ENCODE results near the gene NEURL3.
A peak's percentile ranks its signal among the peaks of the same experiment; 100 is the strongest.
"Not testable (repeated sequence)": the region's sequence is repeated elsewhere in the genome, so short reads cannot be mapped to it uniquely, and the experiment has no call there.

Gene NEURL3

DNA sequence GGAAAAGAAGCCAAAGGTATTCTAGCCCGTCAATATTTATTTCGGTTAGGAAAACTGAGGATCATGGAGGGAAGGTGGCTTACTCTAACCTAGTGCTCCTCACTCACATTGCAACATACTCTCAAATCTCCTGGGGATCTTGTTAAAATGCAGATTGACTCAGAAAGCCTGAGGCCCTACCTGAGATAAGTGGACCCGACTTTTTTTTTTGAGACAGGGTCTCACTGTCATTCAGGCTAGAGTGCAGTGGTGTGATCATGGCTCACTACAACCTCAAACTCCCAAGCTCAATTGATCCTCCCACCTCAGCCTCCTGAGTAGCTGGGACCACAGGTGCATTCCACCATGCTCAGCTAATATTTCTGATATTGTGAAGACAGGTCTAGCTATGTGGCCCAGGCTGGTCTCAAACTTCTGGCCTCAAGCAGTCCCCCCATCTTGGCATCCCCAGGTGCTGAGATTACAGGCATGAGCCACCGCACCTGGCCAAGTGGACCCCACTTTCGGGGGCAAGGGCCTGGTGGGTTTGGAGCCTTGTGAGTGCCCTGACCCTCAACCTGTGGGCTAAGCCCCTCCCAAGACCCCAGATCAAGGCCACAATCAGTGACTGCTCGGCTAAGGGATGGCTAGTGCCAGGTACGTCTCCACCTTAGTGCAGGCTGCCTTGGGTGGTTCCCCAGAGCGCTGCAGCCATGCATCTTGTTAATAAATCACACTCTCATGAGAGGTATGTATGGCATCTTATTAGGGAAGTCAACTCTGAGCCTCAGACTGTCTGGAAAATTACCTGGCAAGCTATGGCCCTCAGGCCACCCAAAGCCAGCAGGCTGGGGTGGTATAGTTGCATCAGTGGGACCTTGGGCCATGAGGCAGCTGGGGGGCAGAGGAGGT, 1.1 kb upstream of the NEURL3 start:
- no peak for DNase-seq (ENCODE audit: low spot score)

DNA sequence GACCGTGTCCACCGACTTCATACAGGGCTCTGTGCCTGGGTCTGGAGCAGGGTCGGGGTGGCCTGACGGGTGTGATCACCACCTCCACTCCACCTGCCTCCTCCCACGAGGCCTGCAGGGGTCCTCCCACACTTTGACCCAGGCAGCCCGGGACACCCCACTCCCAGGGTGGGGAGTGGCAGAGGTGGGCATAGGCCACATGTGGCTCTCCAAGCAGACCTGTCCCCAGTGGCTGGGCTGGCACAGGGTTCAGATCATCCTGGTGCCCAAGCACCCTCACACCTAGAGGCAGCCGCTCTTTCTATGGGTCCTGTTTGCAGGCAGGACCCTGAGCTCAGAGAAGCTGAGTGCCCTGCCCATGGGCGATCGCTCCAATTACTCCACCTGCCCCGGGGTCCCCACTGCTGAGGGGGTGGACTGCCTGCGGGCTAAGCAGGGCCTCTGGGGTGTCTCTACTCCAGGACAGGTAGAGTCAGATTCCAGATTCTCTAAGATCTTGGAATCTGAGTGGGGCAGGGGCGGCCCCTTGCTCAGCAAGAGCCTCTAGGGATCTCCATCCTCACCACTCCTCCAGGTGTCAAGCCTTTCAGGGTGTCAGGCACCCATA, 1.4 kb downstream of the NEURL3 start:
- no peak for DNase-seq (ENCODE audit: low spot score)

DNA sequence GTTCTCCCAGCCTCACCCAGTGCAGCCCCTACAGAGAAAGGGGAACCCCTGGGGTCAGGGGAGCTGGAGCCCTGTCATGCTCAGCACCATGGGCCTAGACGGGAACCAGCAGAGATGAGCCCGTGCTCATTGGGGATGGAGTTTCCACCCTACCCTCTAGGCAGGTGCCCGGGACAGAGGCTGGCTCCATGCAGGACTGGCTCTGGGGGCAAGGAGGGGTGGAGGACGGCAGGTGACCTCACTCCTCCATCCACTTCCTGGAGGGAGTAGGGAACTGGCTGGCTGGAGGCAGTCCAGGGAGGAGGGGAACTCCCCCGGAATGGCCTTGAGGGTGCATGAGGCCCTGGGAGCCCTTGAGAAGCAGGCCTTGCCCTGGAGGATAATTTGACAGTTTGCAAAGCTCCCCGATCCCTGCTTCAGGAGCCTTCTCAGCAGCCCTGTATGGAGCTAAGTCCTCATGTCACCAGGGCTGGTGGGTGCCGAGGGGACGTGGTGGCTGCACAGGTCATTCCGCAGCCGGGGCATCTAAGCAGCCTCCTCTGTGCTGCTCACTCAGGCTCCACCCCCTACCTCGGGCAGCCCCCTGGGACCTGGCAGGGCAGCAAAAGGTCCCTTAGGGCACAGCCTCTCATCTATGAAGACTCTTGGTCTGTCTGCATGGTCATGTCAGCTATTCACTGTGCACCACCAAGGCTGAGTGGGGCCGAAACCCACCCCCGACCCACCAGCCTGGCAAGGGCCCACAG, 2.1 kb downstream of the NEURL3 start:
- DNase-seq (ENCODE audit: low spot score) = no peak

DNA sequence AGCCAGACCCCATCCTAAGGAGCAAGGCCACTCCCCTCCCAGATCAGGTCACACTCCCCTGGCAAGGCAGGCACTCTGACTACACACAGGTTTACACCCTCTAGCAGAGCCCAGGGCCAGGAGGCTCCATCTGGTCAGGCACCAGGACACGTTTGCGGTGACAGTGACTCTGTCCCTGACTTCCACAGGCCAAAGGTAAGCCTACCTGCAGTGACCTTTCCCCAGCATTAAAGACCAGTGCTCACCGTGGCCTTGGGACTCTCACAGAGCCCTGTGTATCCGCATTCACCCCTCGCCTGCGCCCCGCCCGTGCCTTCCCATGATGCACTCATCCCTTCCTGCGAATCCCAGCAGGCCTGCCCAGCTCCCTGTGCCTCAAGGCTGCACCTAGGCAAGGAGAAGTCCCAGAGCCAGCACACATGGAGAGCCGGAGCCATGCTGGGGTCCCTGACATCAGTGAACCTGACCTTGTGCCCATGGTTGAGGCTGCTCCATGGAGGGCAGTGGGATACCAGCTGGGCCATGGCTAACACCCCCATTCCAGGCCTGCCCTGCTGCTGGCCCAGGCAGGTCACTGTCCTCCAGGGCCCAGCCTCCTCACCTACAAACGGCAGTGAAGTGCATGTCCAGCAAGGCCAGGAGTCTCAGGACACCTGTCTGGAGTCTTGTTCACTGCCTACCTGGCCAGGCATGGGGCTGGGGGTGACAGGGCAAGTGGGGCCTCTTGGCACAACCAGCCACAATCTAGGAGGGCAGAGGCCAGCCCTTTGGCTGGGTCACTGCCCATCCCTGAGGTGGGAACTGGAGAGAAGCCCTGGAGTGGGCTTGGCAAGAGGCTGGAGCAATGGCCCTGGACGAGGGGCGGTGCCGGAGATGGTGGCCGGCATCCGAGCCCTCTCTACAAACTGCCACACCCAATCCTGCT, 3.0 kb downstream of the NEURL3 start:
- DNase-seq (ENCODE audit: low spot score) = no peak

DNA sequence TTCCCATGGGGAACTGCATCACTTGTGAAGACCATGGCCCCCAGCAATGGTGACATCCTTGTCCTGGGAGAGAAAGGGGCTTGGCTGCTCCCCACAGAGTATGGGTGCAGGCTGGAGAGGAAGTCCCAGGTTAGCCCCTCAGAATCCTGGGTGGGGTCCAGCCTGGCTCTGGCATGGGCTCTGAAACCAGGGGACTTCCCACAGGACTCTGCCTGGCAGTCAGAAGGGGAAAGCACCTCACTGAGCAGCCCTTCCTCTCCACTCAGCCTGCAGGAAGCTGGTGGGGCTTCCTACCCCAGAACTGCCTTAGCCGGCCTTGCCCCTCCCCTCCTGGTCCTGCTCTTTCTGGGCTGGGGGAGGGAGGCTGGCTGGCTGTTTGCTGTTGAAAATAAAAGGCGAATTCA, 3.7 kb downstream of the NEURL3 start:
- no peak for DNase-seq (ENCODE audit: low spot score)

DNA sequence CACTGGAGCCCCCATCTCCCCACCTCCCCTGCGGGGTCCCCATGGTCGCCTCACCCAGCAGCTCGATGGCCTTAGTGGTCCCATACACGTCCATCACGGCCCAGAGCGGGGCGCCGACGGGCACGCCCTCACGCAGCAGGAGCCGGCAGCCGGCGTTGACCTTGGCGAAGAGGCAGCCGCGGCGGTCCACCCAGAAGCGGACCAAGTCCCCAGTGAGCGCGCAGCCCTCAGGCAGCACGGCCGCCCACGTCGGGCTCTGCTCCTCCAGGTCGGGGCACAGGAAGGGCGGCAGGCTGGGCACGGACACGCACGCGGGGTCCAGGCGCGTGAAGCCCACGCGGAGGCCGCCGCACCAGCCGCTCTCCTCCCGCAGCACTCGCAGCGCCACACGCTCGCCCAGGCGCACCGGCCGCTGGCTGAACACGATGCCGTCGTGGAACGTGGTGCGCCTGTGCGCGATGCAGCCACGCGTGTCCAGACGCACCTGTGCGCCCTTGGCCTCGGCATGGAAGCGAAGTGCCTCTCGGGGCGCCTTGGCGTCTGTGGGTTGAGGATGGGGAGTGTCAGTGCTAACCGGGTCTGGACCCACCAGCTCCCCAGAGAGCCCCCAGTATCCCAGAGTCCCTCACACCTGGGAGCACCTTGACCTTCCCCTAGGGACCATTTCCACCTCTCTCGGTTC, 4.6 kb downstream of the NEURL3 start:
- DNase-seq (ENCODE audit: low spot score) = no peak

DNA sequence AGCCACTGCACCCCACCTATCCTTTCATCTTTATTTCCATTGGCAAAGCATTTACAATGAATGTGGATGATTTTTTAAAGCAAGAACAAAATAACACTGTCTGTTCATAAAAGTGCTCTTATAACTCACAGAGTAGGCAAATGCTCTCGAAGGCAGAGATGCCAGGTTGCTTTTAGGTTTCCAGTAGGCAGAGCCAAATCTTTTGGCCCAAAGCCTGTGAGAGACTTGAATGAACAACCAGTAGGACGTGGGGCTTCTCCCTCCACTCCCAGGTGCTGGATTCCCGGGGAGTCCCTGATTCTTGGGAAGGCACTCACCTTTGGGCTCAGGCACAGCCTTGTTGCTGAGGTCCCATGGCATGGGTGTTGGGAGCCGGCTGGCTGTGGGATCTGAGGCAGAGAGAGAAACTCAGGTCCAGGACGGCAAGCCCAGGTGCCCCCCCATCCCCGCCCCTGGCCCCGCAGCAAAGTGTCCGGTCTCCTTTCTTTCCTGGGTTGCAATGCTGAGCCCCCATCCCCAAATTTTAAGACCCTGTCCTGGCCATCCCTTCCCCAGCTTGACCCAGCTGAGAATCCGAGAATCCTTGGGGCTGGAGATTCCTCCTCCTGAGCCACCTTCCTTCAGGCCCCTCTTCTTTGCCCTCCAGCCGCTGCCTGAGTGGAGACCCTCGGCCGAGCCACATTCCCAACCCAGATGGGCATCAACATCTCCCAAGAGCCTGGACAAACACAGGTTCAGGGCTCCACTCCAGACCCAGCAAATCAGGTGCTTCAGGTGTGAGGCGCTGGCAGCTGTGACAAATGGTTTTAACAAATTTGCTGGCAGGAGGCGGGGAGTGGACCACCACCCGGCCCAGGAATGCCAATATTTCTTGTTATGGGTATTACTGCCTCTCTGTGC, 5.8 kb downstream of the NEURL3 start:
- no peak for DNase-seq (ENCODE audit: low spot score)

DNA sequence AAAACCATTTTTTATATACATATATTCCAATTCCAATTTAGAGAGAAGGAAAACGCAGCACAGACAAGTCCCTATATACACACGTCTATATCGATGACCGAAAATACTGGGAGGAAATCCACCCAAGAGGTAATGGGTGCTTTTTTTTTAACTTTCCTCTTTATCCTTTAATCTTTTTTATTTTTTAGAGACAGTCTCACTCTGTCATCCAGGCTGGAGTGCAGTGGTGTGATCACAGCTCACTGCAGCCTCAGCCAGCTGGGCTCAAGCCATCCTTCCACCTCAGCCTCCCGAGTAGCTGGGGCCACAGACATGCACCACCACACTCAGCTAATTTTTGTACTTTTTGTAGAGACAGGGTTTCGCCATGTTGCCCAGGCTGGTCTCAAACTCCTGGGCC, 6.5 kb downstream of the NEURL3 start:
- DNase-seq (ENCODE audit: low spot score) = not testable (repeated sequence)

DNA sequence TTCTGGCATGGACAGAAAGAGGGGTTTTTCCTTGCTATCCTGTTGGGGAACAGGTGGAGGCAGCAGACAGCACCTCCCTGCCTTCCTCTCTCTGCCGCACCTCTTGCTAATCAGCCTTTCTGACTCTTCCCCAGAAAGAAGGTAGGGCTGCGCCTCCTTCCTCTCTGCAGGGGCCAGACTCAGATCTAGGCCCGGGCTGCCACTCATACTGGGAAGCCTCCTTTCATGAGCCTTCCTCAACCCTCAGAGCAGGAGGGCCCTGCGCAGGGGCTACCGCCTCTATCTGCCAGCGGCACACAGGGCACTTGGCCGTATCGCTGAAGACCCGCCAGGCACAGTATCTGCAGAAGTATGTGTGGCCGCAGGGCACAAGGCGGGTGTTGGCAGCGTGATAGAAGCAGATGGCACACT, 7.1 kb downstream of the NEURL3 start:
- no peak for DNase-seq (ENCODE audit: low spot score)

DNA sequence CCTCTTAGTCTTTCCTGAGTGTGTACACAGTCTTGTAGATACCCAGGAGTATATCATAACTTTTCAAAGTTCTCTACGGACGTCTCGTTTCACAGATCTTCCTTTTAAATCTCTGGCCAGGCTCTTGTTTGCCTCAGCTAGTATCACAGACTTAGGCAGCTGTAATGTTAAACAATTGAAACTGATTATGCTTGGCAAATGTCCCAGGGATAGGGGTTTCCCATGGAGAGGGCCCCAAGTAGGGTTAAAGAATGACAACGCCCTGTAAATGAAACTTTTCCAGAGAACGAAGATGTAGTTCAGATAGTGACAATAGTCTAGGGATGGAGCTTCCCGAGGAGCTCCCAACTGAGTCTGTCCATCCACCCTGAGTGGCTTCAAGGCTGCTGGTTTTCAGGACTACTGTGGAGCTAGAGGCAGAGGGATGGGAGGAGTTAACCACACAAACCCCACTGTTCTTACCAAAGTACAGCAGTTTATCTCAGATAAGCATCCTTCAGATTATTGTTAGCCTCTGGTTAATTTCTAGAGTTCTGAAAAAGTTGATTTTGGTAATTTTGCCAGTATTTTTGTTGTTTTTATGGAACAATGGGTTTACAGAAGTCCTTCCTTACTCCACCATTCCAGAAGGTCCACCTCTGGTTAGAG, 9.1 kb downstream of the NEURL3 start:
- no peak for DNase-seq (ENCODE audit: low spot score)

DNA sequence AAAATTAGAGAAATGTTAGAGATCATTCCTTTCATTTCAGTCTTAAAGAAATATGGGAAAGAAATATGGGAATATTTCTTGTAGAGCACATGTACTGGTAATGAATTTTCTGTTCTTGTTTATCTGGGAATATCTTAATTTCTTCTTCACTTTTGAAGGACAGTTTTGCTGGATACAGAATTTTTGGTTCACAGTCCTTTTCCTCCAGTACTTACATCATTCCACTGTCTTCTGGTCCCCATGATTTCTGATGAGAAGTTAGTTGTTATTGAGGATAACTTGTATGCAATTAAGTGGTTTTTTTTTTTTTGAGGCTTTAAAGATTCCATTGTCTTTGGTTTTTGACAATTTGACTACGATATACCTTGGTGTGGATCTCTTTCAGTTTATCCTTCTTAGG, 11.0 kb downstream of the NEURL3 start:
- DNase-seq (ENCODE audit: low spot score) = no peak

DNA sequence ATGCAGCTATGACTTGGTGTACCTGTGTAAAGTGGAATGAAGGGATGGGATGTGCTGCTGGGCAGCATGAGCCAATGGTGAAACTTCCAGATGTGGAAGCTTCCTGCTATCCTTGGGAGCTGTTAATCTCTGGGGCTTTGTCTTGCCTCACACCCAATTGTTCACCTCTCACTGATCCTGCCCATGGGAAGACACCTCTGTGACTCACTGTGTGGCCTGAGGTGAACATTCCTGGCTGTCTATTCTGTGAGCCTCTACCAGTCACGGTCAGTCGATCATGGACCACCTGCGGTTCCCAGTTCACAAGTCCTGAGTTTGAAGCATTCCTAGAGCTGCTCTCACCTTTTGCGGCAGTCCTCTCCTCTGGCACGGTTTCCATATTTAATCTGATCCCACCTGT, 12.1 kb downstream of the NEURL3 start:
- DNase-seq (ENCODE audit: low spot score) = no peak

DNA sequence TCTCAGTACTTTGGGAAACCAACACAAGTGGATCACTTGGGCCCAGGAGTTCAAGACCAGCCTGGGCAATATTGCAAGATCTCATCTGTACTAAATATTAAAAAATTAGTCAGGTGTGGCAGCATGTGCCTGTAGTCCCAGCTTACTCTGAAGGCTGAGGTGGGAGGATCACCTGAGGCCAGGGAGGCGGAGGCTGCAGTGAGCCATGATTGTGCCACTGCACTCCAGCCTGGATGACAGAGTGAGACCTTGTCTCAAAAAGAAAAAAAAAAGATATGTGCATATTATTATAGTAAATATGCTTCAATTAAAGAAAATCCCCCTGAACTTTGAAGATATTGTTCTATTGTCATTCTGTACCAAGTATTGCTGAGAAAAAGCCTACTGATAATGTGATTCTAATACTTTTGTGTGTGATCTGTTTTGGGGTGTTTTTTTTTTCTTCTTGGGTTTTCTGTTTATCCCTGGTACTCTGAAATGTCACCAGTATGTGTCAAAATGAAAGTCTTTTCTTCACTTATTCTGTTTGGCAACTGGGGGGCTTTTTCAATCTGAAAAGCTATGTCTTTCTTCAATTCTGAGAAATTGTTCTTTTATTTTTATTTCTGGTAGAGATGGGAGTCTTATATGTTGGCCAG, 13.2 kb downstream of the NEURL3 start:
- no peak for DNase-seq (ENCODE audit: low spot score)

DNA sequence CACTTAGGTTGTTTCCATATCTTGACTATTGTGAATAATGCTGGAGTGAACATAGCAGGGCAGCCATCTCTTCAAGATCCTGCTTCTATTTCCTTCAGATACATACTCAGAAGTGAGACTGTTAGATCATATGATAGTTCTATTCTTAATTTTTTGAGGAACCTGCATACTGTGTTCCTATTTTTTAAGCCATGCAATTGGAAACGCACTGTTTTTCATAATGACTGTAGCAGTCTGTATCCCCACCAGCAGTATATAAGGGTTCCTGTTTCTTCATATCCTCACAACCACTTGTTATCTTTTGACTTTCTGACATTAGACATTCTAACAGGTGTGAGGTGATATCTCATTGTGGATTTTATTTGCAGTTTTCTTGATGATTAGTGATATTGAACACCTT, 15.5 kb downstream of the NEURL3 start:
- DNase-seq (ENCODE audit: low spot score) = no peak

DNA sequence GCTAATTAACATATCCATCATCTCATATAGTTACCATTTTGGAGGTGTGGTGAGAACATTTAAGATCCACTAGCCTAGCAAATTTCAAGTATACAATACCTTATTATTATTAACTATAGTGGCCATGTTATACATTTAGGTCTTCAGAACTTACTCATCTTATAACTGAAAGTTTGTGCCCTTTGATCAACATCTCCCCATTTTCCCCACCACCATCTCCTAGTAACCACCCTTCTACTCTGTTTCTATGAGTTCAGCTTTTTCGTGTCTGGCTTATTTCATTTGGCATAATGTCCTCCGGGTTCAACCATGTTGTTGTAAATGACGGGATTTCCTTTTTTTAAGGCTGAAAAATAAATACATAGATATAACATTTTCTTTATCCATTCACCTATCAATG, 15.9 kb downstream of the NEURL3 start:
- DNase-seq (ENCODE audit: low spot score) = no peak

DNA sequence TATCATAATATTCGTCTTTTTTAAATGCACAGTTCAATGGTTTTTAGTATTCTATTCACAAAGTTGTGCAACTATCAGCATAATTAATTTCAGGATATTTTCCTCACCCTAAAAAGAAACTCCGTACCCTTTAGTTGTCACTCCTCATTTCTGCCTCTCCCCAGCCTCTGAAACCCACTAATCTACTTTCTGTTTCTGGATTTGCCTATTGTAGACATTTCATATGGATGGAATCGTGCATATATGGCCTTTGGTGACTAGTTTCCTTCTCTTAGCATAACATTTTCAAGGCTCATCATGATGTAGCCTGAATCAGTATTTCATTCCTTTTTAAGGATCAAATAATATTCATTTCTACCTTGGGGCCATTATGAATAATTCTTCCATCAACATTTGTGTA, 18.5 kb downstream of the NEURL3 start:
- no peak for DNase-seq (ENCODE audit: low spot score)

DNA sequence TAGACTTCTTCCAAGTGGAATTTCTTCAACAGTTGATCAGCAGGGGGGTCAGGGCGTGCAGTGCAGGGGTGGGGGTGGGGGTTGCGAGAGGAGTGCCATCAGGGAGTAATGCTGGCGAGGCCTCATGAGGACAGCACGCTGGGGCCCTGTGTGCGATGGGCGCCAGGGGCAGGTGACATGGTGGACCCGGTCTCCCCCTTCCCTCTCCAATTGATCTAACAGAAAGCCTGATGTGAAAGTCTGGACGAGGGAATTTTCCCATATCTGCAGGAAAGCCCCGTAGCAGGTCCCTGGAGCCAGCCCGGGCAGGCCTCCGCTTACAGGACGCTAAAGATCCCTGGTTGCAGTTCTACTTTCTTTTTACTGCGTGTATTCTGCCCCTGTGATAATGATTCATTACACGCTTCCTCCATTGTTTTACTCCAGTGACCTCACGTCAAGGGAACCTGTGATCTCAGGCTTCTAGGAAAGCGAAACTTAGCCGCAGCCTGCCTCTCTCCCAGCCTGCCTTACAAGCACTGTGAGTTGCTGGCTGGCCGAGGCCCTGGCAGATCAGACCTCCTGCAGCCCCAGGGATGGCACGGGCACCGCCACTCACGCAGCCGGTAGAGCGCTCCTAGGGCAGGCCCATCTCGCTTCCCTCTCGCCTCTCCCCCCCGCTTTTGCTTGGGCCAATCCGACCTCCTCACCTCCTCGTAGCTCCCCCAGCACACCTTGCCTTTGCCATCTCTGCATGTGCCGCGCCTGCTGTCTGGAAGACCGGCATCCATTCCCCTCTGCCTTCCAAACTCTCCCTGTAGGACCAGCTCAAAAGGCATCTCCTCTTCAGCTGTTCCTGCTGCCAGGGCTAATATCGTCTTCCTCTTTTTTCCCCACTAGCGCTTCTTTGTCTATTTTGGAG, 19.2 kb downstream of the NEURL3 start:
- DNase-seq (ENCODE audit: low spot score) = peak; percentile 84

DNA sequence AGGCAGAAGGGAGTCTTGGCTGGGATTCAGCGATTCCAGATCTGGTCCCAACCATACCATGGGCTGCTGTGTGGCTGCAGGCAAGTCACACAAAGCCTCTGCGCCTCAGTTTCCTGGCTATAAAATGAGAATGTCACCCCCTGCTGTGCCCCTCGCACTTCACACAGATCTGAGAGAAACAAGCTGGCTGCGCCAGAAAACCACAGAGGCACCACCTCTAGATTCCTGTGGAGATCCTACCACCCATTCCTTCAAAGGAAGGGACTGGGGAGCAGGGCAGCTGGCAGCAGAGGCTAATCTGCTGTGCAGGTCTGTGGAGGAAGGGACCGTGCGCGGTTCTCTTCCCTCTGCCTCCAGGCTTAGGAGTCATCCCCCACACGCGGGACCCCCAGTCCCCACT, 19.8 kb downstream of the NEURL3 start:
- DNase-seq (ENCODE audit: low spot score) = no peak
